ENCODE data around the gene ITIH3.

DNA sequence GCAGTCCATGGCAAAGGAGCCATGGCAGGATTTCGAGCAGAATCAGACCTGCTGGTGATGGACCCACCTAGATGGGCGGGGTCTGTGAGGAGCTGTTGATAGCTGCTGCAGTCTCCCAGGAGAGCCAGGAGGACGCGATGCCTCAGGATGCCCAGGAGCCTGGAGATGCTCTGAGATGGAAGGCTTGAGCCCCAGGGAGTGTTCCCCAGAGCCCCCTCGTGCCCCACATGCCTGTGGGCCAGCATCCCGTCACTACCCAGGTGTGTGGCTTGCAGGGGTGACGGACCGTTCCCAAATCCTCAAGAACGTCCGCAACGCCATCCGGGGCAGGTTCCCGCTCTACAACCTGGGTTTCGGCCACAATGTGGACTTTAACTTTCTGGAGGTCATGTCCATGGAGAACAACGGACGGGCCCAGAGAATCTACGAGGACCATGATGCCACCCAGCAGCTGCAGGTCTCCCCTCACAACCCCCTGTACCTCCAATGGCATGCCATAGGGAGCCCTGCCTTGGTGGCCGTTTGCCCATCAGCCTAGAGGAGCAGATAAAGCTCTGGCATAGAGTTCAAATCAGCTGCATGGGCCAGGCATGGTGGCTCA is 10.5 kb upstream of the ITIH3 start:
- no peak for TF ChIP-seq FOS (IDR thresholded peaks at IDR 0.05; ENCODE audit: borderline replicate concordance, extremely low read depth, insufficient read length)
- TF ChIP-seq, protein P1, sequence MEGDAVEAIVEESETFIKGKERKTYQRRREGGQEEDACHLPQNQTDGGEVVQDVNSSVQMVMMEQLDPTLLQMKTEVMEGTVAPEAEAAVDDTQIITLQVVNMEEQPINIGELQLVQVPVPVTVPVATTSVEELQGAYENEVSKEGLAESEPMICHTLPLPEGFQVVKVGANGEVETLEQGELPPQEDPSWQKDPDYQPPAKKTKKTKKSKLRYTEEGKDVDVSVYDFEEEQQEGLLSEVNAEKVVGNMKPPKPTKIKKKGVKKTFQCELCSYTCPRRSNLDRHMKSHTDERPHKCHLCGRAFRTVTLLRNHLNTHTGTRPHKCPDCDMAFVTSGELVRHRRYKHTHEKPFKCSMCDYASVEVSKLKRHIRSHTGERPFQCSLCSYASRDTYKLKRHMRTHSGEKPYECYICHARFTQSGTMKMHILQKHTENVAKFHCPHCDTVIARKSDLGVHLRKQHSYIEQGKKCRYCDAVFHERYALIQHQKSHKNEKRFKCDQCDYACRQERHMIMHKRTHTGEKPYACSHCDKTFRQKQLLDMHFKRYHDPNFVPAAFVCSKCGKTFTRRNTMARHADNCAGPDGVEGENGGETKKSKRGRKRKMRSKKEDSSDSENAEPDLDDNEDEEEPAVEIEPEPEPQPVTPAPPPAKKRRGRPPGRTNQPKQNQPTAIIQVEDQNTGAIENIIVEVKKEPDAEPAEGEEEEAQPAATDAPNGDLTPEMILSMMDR (IDR thresholded peaks at IDR 0.05 in 2 of 3, conservative IDR thresholded peaks at IDR 0.05 in 1 of 3; ENCODE audit: control insufficient read depth in 2 of 3, extremely low read depth in 1 of 3, insufficient read depth in 1 of 3, low read depth in 3 of 3, low read length in 3 of 3), result no peak
- TF ChIP-seq POLR2A (IDR thresholded peaks at IDR 0.05; ENCODE audit: low read depth, low read length), result no peak
- TF ChIP-seq SP1 (IDR thresholded peaks at IDR 0.05; ENCODE audit: low read depth, low read length), result no peak
- TF ChIP-seq KAT2A (conservative IDR thresholded peaks at IDR 0.05; ENCODE audit: control insufficient read depth, low read depth, low read length), result no peak
